H1 (cell line): Measurements from ENCODE around the gene TRAK1. TPM values are rescaled to one million over a fixed set of nuclear protein-coding genes. Genes with fewer than 3 reads are reported as not detected.

Experiments used
- CTCF ChIA-PET: fragments of 300-600 bp; sonication (Branson Sonifier 250); formaldehyde crosslinking; loops from one replicate; lab custom pipeline; 2021; ENCODE audit not compliant: partially characterized antibody; lab: Charles Lee
- POLR2A ChIA-PET: fragments of 300-600 bp; sonication (Branson Sonifier 250); formaldehyde crosslinking; loops from one replicate; lab custom pipeline; 2021; ENCODE audit warnings: inconsistent platforms; ENCODE audit not compliant: partially characterized antibody; lab: Charles Lee
- DNase-seq, 2 experiments: peaks; one replicate each; pipeline versions ENCODE4 v3.0.0 to v3.0.0-alpha.2; 2010 to 2022; ENCODE audit warnings: low spot score in 2 of 2, low read depth in 1 of 2, mixed read lengths in 1 of 2
- FAIRE-seq: peaks from 2 replicates; lab custom pipeline; 2011; peaks lifted over from hg19 to GRCh38; lab: Jason Lieb, UNC
- H2AFZ ChIP-seq: 2 replicates; pipeline ENCODE4 v1.8.1; 2012; ENCODE audit warnings: low read length, inconsistent platforms
- H2AK5ac ChIP-seq: 2 replicates; pipeline ENCODE4 v1.6.1; 2013; ENCODE audit warnings: low read depth, low read length
- H2BK120ac ChIP-seq: replicated peaks from 2 replicates; pipeline ENCODE3; 2013; ENCODE audit warnings: low read depth, low read length, inconsistent platforms
- H2BK12ac ChIP-seq: 2 replicates; pipeline ENCODE4 v1.6.1; 2013; ENCODE audit warnings: low read depth, low read length
- H2BK15ac ChIP-seq: 2 replicates; pipeline ENCODE4 v1.6.1; 2013; ENCODE audit warnings: low read length
- H2BK20ac ChIP-seq: 2 replicates; pipeline ENCODE4 v1.6.1; 2013; ENCODE audit warnings: low read length
- H2BK5ac ChIP-seq: 2 replicates; pipeline ENCODE4 v1.6.1; 2013; ENCODE audit warnings: low read depth, low read length
- H3K14ac ChIP-seq: 2 replicates; pipeline ENCODE4 v1.6.1; 2013; ENCODE audit warnings: inconsistent platforms; ENCODE audit not compliant: insufficient read length
- H3K18ac ChIP-seq: 2 replicates; pipeline ENCODE4 v1.6.1; 2013; ENCODE audit warnings: low read length; ENCODE audit errors: extremely low read depth
- H3K23ac ChIP-seq: 2 replicates; pipeline ENCODE4 v1.6.1; 2013; ENCODE audit warnings: inconsistent platforms; ENCODE audit not compliant: insufficient read length
- H3K23me2 ChIP-seq: 2 replicates; pipeline ENCODE4 v1.6.1; 2013; ENCODE audit warnings: low read depth, low read length
- H3K27ac ChIP-seq: 2 replicates; pipeline ENCODE4 v1.6.1; 2011; ENCODE audit warnings: low read depth, low read length, inconsistent platforms
- H3K27me3 ChIP-seq, 4 experiments: replicated peaks in 1 of 4; 1 replicate in 1 of 4; 2 replicates in 3 of 4; pipeline versions ENCODE4 v1.6.1 to v1.8.1; 2011 to 2013; ENCODE audit warnings: low read length in 3 of 4, mild to moderate bottlenecking in 3 of 4, inconsistent platforms in 2 of 4, mixed read lengths in 2 of 4, moderate library complexity in 1 of 4; ENCODE audit not compliant: control insufficient read depth in 3 of 4, insufficient read depth in 3 of 4; ENCODE audit errors: extremely low read depth in 1 of 4
- H3K36me3 ChIP-seq, 4 experiments: 2 replicates each; pipeline versions ENCODE4 v1.6.1 to v1.8.1; 2011 to 2013; ENCODE audit warnings: mild to moderate bottlenecking in 4 of 4, low read length in 3 of 4, moderate library complexity in 2 of 4, control low read depth in 1 of 4, inconsistent platforms in 1 of 4; ENCODE audit not compliant: insufficient read depth in 4 of 4, control insufficient read depth in 2 of 4
- H3K4ac ChIP-seq: replicated peaks from 2 replicates; pipeline ENCODE3; 2013; ENCODE audit warnings: low read length, low read depth, mixed read lengths, inconsistent platforms; ENCODE audit not compliant: insufficient read length
- H3K4me1 ChIP-seq, 4 experiments: replicated peaks in 1 of 4; 1 replicate in 1 of 4; 2 replicates in 3 of 4; pipeline versions ENCODE4 v1.6.1 to v1.8.1; 2011 to 2013; ENCODE audit warnings: low read length in 3 of 4, inconsistent platforms in 2 of 4, mixed read lengths in 1 of 4; ENCODE audit not compliant: insufficient read depth in 4 of 4, control insufficient read depth in 3 of 4
- H3K4me2 ChIP-seq, 2 experiments: 2 replicates each; pipeline versions ENCODE4 v1.6.1 to v1.8.1; 2011 to 2013; ENCODE audit warnings: low read depth in 2 of 2, low read length in 2 of 2, control low read depth in 1 of 2, inconsistent platforms in 1 of 2, mild to moderate bottlenecking in 1 of 2; ENCODE audit not compliant: insufficient read depth in 1 of 2
- H3K4me3 ChIP-seq, 4 experiments: fragments of 200-600, 300-600 bp in 1 of 4; sonication (generic), shearing (Covaris generic), sonication (Bioruptor Twin) in 1 of 4; 2 replicates each; pipeline versions ENCODE4 v1.5.1 to v1.8.1; 2011 to 2016; ENCODE audit warnings: low read length in 4 of 4, low read depth in 3 of 4, control low read depth in 2 of 4, inconsistent platforms in 2 of 4, mild to moderate bottlenecking in 2 of 4, mixed read lengths in 1 of 4, moderate library complexity in 1 of 4; ENCODE audit not compliant: insufficient read depth in 2 of 4; ENCODE audit errors: extremely low read depth in 1 of 4
- H3K56ac ChIP-seq: replicated peaks from 2 replicates; pipeline ENCODE3; 2013; ENCODE audit warnings: low read depth, mild to moderate bottlenecking, mixed read lengths, low read length, inconsistent platforms; ENCODE audit not compliant: insufficient read length
- H3K79me1 ChIP-seq: 2 replicates; pipeline ENCODE4 v1.6.1; 2013; ENCODE audit warnings: low read depth, low read length, control low read depth
- H3K79me2 ChIP-seq, 2 experiments: 2 replicates each; pipeline versions ENCODE4 v1.6.1 to v1.8.1; 2012 to 2013; ENCODE audit warnings: low read length in 2 of 2, mild to moderate bottlenecking in 2 of 2, inconsistent platforms in 1 of 2; ENCODE audit not compliant: insufficient read depth in 2 of 2, control insufficient read depth in 1 of 2
- H3K9ac ChIP-seq, 4 experiments: replicated peaks in 1 of 4; 1 replicate in 1 of 4; 2 replicates in 3 of 4; pipeline versions ENCODE4 v1.6.1 to v1.8.1; 2011 to 2013; ENCODE audit warnings: low read depth in 3 of 4, low read length in 3 of 4, control low read depth in 2 of 4, mild to moderate bottlenecking in 2 of 4, moderate library complexity in 2 of 4, inconsistent platforms in 1 of 4; ENCODE audit errors: extremely low read depth in 1 of 4
- H3K9me3 ChIP-seq, 2 experiments: 2 replicates each; pipeline versions ENCODE4 v1.6.1 to v1.8.1; 2012 to 2013; ENCODE audit warnings: mild to moderate bottlenecking in 2 of 2, moderate library complexity in 2 of 2, control low read depth in 1 of 2, inconsistent platforms in 1 of 2, low read depth in 1 of 2, low read length in 1 of 2, mixed read lengths in 1 of 2; ENCODE audit not compliant: insufficient read depth in 2 of 2
- H4K20me1 ChIP-seq, 2 experiments: replicated peaks in 1 of 2; 2 replicates each; pipeline versions ENCODE3 to v1.8.1; 2011 to 2013; ENCODE audit warnings: inconsistent platforms in 2 of 2, low read length in 2 of 2, mild to moderate bottlenecking in 1 of 2; ENCODE audit not compliant: insufficient read depth in 2 of 2, control insufficient read depth in 1 of 2
- H4K5ac ChIP-seq: 2 replicates; pipeline ENCODE4 v1.6.1; 2013; ENCODE audit warnings: low read length, low read depth, mixed read lengths, inconsistent platforms; ENCODE audit not compliant: insufficient read length
- H4K8ac ChIP-seq: 2 replicates; pipeline ENCODE4 v1.8.0; 2013; ENCODE audit warnings: mild to moderate bottlenecking, moderate library complexity, low read length, inconsistent platforms; ENCODE audit not compliant: insufficient read depth; ENCODE audit errors: extremely low read depth
- H4K91ac ChIP-seq: replicated peaks from 2 replicates; pipeline ENCODE3; 2013; ENCODE audit warnings: low read length, mixed read lengths, inconsistent platforms; ENCODE audit not compliant: insufficient read length
- CBX5 ChIP-seq: fragments of 300-800, 300-1000 bp; sonication (generic); IDR thresholded peaks from 2 replicates; pipeline ENCODE4 v1.7.1; 2016; ENCODE audit warnings: antibody characterized with exemption, low read length, low read depth
- KDM4A ChIP-seq: IDR thresholded peaks from one replicate; pipeline ENCODE4 v1.7.1; 2012; ENCODE audit warnings: low read depth, mild to moderate bottlenecking, moderate library complexity, low read length, inconsistent platforms; ENCODE audit not compliant: severe bottlenecking
- MAFK ChIP-seq: IDR thresholded peaks from 2 replicates; pipeline ENCODE4 v1.6.1; 2012; ENCODE audit warnings: low read depth, mild to moderate bottlenecking, improper control_type of control experiment, low read length
- RNF2 ChIP-seq: fragments of 200-900, 300-1000 bp; sonication (generic); IDR thresholded peaks from 2 replicates; pipeline ENCODE4 v1.7.1; 2016; ENCODE audit warnings: borderline replicate concordance, low read depth, mild to moderate bottlenecking, antibody characterized with exemption, low read length; ENCODE audit not compliant: poor library complexity, severe bottlenecking; ENCODE audit errors: missing control alignments
- SP4 ChIP-seq: IDR thresholded peaks from 2 replicates; pipeline ENCODE4 v1.6.1; 2012; ENCODE audit warnings: low read length, inconsistent platforms
- SUZ12 ChIP-seq: fragments of 200-600 bp; sonication (generic); IDR thresholded peaks from 2 replicates; pipeline ENCODE4 v1.6.1; 2012; ENCODE audit warnings: mild to moderate bottlenecking, inconsistent platforms, low read length, moderate library complexity, mixed read lengths
- TAF7 ChIP-seq: optimal IDR thresholded peaks from 2 replicates; pipeline ENCODE3; 2011; ENCODE audit warnings: low read depth, mild to moderate bottlenecking, inconsistent platforms, low read length, moderate library complexity, borderline replicate concordance
- WGBS, 2 experiments: shearing (Covaris generic) in 1 of 2; methylation state at CpG; one replicate each; pipeline versions ENCODE4 v1.1.6 to v1.1.7; 2013 to 2015; ENCODE audit warnings: low lambda C conversion rate in 2 of 2, mixed read lengths in 2 of 2, inconsistent platforms in 1 of 2, low coverage in 1 of 2, missing lambda C conversion rate in 1 of 2; ENCODE audit not compliant: insufficient replicate concordance in 2 of 2, insufficient coverage in 1 of 2, insufficient read length in 1 of 2; ENCODE audit errors: extremely low coverage in 1 of 2, missing lambda C conversion rate in 1 of 2; 5-methylcytosine and 5-hydroxymethylcytosine counted together
- polyA plus RNA-seq, 7 experiments: library from polyadenylated mRNA; depleted of rRNA in 3 of 7; stranded (reverse) in 5 of 7; unstranded in 2 of 7; fragments of >200 nt in 5 of 7; fragments of 200-250 nt in 2 of 7; gene quantifications; 1 replicate in 5 of 7; 2 replicates in 1 of 7; 4 replicates in 1 of 7; pipeline versions ENCODE4 v1.2.1 to v1.2.3, GENCODE V29; 2011 to 2013; ENCODE audit warnings: missing spikeins in 2 of 7, mixed read lengths in 2 of 7
- total RNA-seq: library from RNA; stranded (reverse); fragmentation: NEBNext Ultra II Directional; extraction: Animal tissue kit (Norgen Biotek cat#: 25700); gene quantifications from 2 replicates; pipeline ENCODE4 v1.2.1, GENCODE V29; 2021

TRAK1 gene
- total and polyA plus RNA-seq, 2 of the 8 experiments (the other 6 are each of a cell fraction or from before 2014, with no cell fraction given) = 21.3 to 32.7 TPM

DNA sequence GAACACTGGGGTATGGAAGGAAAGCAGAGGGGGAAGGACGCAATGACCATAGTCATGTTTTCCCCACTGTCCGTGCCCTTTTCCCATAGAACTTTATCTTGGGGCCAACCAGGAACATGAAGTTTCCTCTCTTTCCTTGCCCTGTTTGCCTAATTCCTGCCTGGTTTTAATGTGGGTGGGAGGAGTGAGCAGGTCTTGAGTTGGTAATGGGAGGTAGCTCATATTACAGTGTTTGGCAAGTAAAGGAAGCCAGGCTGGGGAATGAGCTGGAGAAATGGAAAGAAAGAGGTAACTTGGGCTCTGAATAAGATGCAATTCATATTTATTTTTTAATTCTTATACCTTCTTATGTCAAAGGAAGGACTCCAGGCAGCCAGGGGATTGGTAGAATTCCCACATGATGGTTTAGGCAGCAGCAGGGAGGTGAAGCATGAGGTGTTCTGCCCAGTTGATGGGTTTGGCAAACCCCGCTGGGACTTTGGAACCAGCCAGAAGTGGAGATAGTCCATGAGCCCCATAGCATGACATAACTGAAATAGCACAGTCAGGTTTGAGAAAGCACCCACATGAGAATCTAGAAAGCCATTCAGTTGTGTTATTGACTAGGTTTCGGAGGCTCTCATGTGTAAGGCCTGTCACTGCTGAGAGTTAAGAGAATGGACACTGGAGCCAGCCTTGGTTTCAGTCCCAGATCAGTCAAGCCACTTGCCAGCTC is 114.8 kb downstream of the TRAK1 start:
- Histone ChIP-seq H3K9me3 (no peaks in the 10 kb centered on the region), H3K56ac (no peak overlapping the region), H2BK5ac (no peak overlapping the region), H3K27ac (no peak overlapping the region), H2BK120ac (no peak overlapping the region), H4K91ac (no peak overlapping the region), H4K20me1 (no peaks in the 10 kb centered on the region), H3K79me1 (no peaks in the 10 kb centered on the region), H3K27me3 (no peaks in the 10 kb centered on the region), H3K23me2 (no peaks in the 10 kb centered on the region), H3K36me3 (peaks cover 2 to 25% (median 15%) of the 10 kb centered on the region in 4 experiments; a peak in 5 of 8 replicates), H2BK20ac (no peak overlapping the region), H2BK15ac (no peak overlapping the region), H2BK12ac (no peak overlapping the region), H3K4me3 (no peak overlapping the region), H3K4me2 (no peak overlapping the region; a peak in 1 of 4 replicates), H3K14ac (no peak overlapping the region), H3K23ac (no peak overlapping the region), H3K4ac (no peak overlapping the region), H4K5ac (no peak overlapping the region), H3K4me1 (peaks cover 0 to 6% (median 0%) of the 10 kb centered on the region in 4 experiments; a peak in 1 of 7 replicates), H3K9ac (no peak overlapping the region), H3K79me2 (no peaks in the 10 kb centered on the region), H2AFZ (no peak overlapping the region), H4K8ac (no peak overlapping the region), H3K18ac (no peak overlapping the region), H2AK5ac (no peak overlapping the region)
- ChIA-PET CTCF (interaction anchor here (1.2 to 2.8 kb wide), 6 partner anchors 11 to 89 kb away, joined by 3 to 14 read pairs (median 8); no protein-coding TSS in a partner anchor), POLR2A (no interaction called here)
- TF ChIP-seq SUZ12 (no peak), RNF2 (no peak), TAF7 (no peak), SP4 (no peak), MAFK (no peak), KDM4A (no peak), CBX5 (no peak)
- 88% methylated on average over 4 of the region's 4 CpGs; no CpG with 5 or more reads in 1 of the 2 experiments for WGBS, 2 experiments
- FAIRE-seq (no peak), DNase-seq (no peak)
